HG03520 (cell line): ENCODE measurements around the gene TSPAN32.

Experiments
- ATAC-seq: cut with Tn5 transposase; IDR thresholded peaks from one replicate; pipeline ENCODE4 v1.9.1; 2021; ENCODE audit warnings: mild to moderate bottlenecking, moderate library complexity; ENCODE audit not compliant: unreplicated experiment

Gene TSPAN32, protein sequence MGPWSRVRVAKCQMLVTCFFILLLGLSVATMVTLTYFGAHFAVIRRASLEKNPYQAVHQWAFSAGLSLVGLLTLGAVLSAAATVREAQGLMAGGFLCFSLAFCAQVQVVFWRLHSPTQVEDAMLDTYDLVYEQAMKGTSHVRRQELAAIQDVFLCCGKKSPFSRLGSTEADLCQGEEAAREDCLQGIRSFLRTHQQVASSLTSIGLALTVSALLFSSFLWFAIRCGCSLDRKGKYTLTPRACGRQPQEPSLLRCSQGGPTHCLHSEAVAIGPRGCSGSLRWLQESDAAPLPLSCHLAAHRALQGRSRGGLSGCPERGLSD

DNA sequence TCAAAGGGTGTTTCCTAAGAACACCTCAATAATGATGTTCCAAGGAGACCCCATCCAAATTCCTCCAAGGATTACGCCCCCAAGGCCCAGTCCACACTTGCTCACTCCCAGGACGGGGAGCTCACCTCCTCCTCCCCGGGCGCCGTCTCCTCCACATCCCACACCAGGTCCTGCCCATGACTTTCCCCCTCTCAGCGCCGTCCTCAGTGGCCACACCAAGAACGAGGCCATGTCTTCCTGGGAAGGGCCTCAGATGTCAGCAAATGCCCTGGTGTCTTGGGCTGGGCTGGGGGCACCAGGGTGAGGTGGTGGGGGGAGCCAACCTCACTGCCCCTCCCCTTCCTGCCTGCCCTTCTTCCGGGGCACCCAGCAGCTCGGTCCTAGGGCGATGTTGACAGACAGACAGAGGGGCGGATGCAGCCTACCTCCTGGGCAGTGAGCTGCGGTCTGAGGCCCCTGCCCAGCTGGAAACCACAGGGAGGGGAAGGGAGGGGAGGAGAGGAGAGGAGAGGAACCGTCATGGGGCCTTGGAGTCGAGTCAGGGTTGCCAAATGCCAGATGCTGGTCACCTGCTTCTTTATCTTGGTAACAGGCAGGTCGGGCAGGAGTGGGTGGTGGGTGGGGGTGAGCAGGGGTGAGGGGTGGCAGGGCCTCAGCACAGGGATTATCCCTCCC lies at the start of gene TSPAN32, which contains the start of gene C11orf21:
TSPAN32 (plus strand) TSS at position 383 of the 675 bp plus-strand sequence; CDS start at position 520, 137 bp downstream.
C11orf21 (minus strand) TSS at position 288 of the 675 bp plus-strand sequence; CDS start at position 178, 110 bp downstream.
- ATAC-seq: no peak

DNA sequence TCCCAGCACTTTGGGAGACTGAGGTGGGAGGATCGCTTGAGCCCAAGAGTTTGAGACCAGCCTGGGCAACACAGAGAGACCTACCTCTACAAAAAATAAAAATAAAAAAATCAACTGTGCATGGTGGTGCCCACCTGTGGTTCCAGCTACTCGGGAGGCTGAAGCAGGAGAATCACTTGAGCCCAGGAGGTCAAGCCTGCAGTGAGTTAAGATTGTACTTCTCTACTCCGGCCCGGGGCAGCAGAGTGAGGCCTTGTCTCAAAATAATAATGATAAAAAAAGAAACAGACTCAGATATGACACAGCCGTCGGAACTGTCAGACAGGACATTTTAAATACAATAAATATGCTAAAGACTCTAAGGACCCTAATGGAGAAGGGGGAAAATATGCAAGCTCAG lies 49.8 kb upstream of the TSPAN32 start:
- no peak for ATAC-seq

DNA sequence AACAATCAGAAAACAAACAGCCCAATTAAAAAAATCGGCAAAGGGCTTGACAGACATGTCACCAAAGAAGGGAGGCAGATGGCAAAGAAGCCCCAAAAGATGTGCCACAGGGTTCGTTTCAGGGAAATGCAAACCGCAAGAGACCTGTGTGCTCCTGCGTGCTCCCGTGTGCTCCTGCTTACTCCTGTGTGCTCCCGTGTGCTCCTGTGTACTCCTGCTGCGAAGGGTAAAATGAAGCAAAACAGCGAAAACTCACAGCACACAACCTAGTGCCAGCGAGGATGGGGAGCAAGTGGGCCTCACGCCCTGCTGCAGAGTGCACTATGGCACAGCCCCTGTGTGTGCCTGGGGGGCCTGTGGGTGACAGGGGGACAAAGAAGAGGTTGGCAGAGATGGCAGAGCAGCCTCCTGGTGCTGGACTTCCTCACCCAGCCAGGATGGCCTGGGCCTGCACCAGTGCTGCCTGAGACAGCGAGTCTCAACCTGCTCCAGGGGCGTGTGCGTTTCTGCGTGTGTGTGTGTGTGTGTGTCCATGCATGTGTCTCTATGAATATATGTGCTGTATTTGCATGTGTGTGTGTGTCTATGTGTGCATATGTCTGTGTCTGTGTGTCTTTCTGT lies 45.4 kb upstream of the TSPAN32 start:
- no peak for ATAC-seq

DNA sequence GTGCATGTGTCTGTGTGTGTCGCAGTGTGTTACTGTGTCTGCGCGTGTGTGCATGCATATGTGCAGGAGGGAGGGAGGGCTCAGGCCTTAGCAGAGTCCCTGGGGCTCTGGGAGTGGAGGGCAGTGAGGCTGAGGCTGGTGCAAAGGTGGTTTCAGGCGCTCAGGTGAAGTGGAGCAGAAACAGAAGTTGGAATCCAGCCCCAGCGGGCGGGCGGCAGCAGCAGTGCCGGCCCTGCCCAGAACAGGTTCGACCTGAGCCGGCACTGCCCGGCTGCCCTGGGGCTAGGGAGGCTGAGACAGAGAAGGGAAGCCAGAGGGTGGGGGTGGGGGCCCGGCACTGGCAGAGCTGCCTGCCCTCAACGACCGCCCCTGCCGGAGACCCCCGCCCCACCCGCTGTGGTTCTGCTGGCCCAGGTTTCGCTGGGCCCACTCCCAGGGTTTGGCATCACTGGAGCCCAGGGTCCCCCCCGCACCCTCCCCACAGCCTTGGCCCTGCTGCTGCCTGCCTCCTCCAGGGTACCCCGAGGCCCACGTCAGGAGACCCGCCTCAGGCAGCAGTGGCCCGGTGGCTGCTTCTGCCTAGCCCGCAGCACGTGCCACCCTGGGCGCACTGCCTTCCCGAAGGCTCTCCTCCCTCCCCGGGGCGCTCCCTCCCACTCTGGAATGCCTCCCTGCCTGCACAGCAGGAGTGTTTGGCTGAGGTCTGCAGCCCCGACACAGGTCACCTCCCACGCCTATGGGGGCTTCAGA lies 44.7 kb upstream of the TSPAN32 start:
- ATAC-seq: no peak

DNA sequence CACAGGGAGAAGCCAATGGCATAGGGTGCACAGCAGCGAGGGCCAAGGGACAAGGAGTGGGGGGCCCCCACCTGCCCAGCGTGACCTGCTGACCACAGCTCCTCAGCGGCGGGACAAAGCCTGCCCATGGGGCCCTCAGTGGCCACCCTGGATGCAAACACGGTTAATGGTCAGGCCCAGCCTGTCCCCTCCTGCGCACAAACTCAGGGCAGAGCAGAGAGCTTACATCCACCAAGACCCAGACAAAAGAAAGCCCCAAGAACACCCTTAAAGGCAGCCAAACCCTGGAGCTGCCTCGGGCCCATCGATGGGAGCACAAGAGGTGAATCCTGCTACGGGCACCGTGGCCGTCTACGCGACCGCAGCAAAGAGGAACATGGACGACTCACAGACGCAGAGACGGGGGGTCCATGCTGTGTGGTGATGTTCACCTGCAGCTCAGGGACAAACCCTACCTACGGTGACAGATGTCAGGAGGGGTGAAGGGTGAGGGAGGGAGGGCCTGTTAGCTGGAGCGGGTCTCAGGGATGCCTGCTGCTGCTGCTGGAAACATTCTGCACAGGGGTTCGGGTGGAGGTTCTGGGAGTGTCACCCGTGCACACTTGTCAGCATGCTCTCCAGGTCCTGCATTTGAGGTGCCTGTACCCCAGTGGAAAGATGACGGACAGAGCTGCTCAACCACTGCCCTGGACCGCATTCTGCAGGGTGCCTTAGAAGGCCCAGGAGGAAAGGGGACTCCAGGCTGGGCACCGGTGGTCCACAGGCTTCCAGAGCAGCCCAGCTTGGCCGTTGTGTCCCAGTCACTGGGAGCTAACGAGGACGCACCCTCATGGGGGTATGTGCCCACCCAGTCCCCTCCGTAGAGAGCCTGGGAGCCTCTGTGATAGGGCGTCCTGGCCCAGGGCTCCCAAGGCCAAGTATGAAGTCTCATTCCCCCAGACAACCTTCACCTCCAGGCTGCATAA lies 43.0 kb upstream of the TSPAN32 start:
- ATAC-seq: no peak

DNA sequence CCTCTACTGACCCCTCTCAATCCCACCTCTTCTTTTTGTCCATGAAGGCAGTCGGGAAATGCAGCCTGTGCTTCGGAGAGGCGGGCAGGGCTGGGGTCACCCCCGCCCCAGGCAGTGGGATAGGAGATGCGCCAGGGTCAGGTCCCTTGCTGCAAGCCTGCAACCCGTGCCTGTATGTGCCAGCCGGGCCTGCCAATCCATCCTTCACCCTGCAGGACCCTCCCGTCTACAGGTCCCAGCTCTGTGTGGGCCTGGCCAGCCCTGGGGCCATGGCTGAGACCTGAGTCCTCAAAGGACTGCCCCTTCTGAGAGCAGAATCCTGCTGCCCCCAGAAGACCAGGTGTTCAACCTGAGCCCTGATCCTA lies 42.4 kb upstream of the TSPAN32 start:
- ATAC-seq: no peak

DNA sequence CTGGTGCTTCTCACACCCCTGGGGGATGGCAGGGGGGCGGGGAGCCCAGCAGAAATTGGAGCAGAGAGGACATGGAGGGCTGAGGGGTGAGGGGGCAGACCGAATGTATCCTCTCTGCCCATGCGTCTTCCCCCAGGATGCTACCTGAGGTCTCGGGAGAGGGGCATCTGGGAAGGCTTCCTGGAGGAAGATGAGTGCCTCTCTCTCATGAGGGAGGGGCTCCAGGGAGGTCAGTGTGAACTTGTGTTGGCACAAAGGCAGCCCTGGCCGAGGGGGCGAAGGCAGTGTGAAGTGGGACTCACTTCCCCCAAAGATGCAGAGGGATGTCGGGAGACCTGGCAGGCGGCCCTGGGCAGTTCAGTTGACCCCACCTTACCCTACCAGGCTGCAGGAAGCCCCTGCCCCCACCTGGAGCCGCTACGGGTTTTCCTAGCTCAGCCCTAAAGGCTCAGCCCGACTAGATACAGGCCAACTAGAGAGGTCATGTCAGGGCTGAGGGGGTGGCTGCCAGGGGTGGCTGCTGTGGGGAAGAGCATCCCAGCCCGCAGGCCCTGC lies 41.8 kb upstream of the TSPAN32 start:
- ATAC-seq: no peak

DNA sequence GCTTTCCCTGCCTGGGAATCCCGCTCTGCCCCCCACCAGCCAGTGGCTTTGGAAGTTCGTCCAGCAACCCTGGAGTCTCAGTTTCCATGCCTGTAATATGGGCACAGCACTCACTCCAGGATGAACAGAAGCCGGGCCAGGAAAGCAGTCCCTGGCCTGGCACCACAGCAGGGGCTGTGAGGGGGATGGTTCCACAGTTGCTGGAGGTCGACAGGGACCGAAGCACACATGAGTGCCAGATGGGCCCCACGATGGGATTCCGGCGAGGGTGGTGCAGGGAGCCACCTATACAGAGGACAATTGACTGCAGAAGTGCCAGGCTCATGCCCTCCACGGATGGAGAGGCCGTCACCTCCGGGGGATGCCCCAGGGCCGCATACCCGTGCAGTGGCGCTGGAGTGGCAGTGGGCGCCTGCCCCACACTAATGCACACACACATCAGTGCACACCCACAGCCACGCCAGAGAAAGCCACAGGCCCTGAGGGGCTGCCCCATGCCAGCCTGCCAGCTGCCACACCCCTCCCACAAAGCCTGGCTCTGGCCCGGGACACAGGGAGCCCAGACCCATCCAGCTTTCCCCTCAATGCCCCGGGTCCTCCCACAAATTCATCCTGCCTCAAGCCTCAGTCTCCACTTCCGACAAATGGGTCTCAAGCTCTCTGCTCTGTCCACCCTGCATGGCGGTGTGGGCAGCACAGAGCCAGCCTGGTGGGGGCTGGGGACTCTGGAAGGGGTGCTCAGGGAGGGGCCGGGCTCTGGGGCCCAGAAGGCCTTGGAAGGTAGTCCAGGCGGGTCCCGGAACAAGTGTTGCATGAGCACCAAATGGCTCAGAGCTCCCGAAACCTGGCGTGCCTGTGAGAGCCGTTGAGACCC lies 41.1 kb upstream of the TSPAN32 start:
- no peak for ATAC-seq

DNA sequence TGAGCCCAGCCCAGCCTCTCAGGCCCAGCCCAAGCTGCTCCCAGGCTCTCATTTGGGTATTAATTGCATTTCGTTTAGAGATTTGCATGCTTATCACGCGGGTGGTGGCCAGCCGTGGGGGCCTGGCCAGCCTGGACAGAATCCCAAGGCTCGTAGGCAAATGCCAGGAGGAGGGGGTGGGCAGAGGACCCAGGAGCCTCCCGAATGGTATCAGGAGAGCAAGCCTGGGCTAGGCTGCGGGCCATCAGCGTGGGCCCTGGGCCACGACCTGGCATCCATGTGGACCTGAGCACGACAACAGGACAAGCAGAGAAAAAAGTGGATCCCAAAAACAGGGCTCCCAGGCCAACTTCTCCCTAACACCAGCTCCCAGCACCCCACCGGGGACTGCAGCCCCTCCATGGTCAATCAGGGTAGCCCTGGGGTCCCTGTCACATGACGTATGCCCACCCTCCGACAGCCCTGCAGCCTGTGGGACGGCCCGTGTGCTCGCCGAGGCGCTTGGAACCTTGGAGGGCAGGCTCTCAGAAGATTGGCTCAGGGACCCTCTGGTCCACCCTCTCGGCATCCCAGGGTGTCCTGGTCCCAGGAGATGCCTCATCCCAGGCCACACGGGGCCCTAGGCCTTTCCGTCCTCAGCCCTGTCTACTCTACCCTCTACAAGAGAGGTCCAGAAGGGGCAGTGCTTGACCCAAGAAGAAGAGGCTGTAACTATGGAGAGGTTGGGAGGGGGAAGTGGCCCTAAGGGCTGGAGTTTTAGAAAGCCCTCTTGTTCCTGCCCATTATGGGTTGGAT lies 40.2 kb upstream of the TSPAN32 start:
- ATAC-seq: no peak

DNA sequence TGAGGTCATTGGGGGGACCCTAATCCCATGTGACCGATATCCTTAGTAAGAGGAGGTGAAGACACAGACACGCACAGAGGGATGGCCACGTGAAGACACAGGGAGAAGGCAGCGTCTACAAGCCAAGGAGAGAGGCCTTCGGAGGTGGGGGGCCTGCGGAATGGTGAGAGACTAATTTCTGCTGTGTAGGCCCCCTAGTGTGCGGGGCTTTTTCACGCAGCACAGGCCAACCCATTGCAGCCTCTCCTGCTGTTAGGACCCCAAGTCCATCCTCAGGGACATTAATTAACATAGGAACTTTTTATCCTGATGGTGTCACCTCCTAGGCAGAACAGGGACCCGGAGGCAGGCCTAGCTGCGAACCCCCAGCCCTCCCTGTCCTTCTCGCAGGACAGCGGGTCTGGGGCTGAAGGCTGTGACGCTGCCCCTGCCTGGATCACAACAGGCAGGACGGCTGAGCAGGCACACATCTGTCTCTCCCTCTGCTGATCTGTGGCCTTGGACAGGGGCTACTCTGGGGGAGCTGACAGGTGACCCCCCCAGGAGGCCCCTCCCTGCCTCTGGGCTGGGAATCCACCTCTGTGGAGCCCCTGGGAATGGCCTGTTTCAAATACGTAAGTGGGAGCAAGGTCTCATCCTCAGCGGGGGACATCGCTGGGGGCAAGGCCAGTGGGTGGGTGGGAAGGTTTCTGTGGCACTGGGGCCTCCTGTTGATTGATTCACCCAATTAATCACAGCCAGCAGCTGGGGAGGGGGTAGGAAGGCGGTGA lies 39.3 kb upstream of the TSPAN32 start:
- ATAC-seq: no peak

DNA sequence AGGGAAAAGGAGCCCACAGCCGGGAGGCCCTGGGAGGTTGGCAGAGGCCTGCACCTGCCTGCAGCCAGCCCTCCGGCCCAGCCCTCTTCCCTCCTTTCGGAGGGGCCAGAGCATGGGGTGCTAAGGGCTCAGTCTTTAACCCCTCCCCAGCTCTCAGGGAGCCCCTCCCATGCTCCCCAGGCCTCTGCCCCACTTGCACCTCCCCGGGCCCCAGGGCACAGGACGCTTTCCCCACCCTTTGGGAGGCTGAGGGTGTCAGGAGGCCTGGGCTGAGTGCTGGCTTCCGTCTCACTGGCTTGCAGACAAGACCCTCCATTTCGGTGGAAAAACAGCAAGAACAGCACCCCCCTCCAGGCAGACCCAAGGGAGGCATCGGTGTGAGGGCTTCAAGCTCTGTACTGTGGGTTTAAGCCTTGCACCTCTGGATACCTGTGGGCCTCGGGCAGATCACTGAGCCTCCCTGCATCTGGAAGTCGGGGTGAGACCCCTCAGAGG lies 38.7 kb upstream of the TSPAN32 start:
- no peak for ATAC-seq

DNA sequence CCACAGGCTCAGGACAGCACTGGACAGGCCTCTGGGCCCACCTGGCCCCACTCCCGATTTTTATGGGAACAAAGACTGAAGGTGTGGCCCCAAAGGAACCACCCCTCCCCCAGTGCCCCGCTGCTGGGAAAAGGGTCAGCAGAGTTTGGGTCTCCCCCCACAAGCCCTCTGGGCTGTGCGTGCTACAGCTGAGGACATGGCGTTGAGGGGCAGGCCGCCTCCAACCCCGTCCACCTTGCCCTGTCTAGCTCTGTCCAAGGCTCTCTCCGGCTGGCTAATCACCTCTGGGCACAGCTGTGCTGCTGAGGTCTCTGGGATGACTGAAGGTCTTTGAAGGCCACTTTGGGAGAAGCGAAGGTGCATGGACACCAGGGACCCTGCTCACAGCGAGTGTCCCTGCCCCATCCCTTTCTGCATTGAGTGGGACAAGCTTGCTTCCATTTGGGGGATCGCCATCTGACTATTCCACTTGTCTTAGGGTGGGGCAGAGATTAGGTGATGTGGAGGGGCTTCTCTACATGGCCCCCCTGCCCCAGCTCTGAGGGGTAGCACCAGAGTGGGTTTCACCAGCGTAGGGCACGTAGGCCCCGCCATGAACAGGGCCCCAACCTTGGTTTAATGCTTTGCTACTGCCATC lies 38.0 kb upstream of the TSPAN32 start:
- no peak for ATAC-seq

DNA sequence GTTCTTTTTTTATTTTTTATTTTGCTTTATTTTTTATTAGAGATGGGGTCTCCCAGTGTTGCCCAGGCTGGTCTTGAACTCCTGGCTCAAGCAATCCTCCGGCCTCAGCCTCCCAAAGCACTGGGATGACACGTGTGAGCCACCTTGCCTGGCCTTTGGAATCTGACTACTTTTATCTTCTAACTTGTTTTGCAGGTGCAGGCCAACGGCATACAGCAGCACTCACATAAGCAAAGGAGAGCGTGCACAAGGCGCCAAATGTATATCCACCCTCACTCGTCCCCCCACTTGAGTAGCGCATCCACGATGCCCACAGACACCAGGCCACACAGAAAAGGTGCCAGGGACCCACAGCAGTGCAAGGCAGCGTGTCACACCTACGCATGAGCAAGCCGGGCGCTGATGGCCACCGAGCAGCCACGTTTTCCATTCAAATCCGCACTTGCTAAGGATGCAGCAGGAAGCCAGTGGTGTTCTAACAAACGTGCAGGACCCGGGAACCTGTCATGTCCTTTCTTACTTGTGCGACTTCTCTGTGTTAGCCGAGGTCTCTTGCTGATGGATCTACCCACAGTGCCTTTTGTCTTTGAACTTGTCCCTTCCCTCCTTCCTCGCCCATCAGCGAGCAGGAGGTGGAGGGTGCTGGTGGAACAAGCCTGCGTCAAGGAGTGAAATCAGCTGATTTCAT lies 37.3 kb upstream of the TSPAN32 start:
- ATAC-seq: no peak

DNA sequence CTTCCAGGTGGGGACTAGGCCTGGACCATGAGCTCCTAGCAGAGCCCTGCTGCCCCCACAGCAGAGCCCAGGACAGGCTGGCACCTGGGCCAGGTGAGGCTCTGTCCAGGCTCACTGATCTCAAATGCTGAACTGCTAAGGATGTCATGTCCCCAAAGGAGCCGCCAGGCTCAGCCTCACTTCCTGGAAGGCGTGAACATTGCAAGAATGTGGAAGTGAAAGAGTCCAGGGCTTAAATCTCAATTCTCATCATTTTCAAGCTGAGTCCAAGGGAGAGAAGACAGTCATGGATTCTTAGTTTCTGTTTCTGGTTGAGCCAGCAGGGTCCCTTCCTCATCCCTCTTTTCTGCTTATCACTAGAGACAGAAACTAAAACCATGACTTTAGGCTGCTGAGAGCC lies 36.4 kb upstream of the TSPAN32 start:
- no peak for ATAC-seq

DNA sequence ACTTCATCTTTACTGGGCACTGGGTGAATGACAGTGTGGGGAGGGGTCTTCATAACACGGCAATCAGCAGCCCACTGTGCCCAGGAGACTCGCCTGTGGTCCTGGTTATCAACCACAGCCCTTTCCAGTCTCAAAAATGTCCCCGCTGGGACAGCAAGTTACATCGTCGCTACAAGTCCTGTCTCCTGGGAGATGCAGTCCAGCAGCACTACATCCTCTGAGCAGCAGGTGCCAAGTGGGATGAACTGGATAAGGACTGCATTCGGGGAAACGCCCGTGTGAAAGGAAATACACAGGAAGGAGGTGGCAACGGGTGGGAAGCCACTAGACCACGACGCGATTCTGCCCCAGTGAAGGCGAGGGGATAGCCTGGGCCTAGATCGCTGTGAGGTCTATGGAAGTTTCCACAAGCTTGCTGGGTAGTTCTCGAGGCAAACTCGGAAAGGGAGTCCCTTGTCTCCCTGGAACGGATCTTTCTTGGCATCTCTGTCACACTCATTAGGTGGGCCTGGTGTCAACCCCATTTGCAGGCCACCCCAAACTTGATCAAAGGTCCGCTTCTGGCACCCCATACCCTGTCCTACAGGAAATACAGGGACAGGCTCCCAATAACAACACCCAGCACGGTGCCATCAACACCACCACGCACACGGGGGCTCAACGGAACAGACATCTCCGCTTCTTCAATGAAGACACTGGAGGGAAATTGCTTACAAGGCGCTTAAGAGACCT lies 35.8 kb upstream of the TSPAN32 start:
- ATAC-seq: no peak
